Measurements from ENCODE around the gene PDE8B. TPM values are rescaled to one million over a fixed set of nuclear protein-coding genes. Genes with fewer than 3 reads are reported as not detected.

The PDE8B gene
- total RNA-seq, 1 donor from 2014 or later: 7.8 TPM

- H3K4me1 Mint-ChIP-seq (ENCODE audit: unreplicated experiment): no peaks in the 10 kb centered on the region
- no peaks in the 10 kb centered on the region for H3K36me3 Mint-ChIP-seq (ENCODE audit: low read depth, unreplicated experiment)
- H3K4me3 Mint-ChIP-seq (ENCODE audit: unreplicated experiment): no peak overlapping the region
- H3K27me3 Mint-ChIP-seq (ENCODE audit: unreplicated experiment): peaks cover 4% of the 10 kb centered on the region
- no peak overlapping the region for H3K27ac Mint-ChIP-seq (ENCODE audit: unreplicated experiment)
- no peak for DNase-seq (ENCODE audit: low spot score)
- no peak for TF ChIP-seq CTCF (IDR thresholded peaks at IDR 0.05; ENCODE audit: unreplicated experiment)
- H3K9me3 Mint-ChIP-seq (ENCODE audit: unreplicated experiment): no peaks in the 10 kb centered on the region
Observed at GRCh38 chr5:77356740-77357139, 146.3 kb downstream of the PDE8B start.

GRCh38 chr5:77358255-77359205 is 148.1 kb downstream of the PDE8B start:
- no peaks in the 10 kb centered on the region for H3K4me1 Mint-ChIP-seq (ENCODE audit: unreplicated experiment)
- peaks cover 4% of the 10 kb centered on the region for H3K27me3 Mint-ChIP-seq (ENCODE audit: unreplicated experiment)

GRCh38 chr5:77359231-77359630 is 148.8 kb downstream of the PDE8B start:
- Mint-ChIP-seq H3K4me1 (ENCODE audit: unreplicated experiment) (no peaks in the 10 kb centered on the region), H3K27me3 (ENCODE audit: unreplicated experiment) (peaks cover 4% of the 10 kb centered on the region), H3K36me3 (ENCODE audit: low read depth, unreplicated experiment) (no peaks in the 10 kb centered on the region), H3K27ac (ENCODE audit: unreplicated experiment) (no peak overlapping the region), H3K4me3 (ENCODE audit: unreplicated experiment) (no peak overlapping the region), H3K9me3 (ENCODE audit: unreplicated experiment) (no peaks in the 10 kb centered on the region)
- no peak for TF ChIP-seq CTCF (IDR thresholded peaks at IDR 0.05; ENCODE audit: unreplicated experiment)
- no peak for DNase-seq (ENCODE audit: low spot score)

More at GRCh38 chr5:77358255-77359205, 148.1 kb downstream of the PDE8B start:
- H3K36me3 Mint-ChIP-seq (ENCODE audit: low read depth, unreplicated experiment): no peaks in the 10 kb centered on the region
- no peaks in the 10 kb centered on the region for H3K9me3 Mint-ChIP-seq (ENCODE audit: unreplicated experiment)
- no peak for TF ChIP-seq CTCF (IDR thresholded peaks at IDR 0.05; ENCODE audit: unreplicated experiment)
- no peak overlapping the region for H3K4me3 Mint-ChIP-seq (ENCODE audit: unreplicated experiment)
- no peak for DNase-seq (ENCODE audit: low spot score)
- no peak overlapping the region for H3K27ac Mint-ChIP-seq (ENCODE audit: unreplicated experiment)

- no peak for DNase-seq (ENCODE audit: low spot score)
- peaks cover 4% of the 10 kb centered on the region for H3K27me3 Mint-ChIP-seq (ENCODE audit: unreplicated experiment)
- H3K36me3 Mint-ChIP-seq (ENCODE audit: low read depth, unreplicated experiment): no peaks in the 10 kb centered on the region
- H3K4me1 Mint-ChIP-seq (ENCODE audit: unreplicated experiment): no peaks in the 10 kb centered on the region
- H3K4me3 Mint-ChIP-seq (ENCODE audit: unreplicated experiment): no peak overlapping the region
- no peak overlapping the region for H3K27ac Mint-ChIP-seq (ENCODE audit: unreplicated experiment)
- no peaks in the 10 kb centered on the region for H3K9me3 Mint-ChIP-seq (ENCODE audit: unreplicated experiment)
- TF ChIP-seq CTCF (IDR thresholded peaks at IDR 0.05; ENCODE audit: unreplicated experiment): no peak
Observed at GRCh38 chr5:77360381-77360780, 149.9 kb downstream of the PDE8B start.

GRCh38 chr5:77360973-77361372 is 150.5 kb downstream of the PDE8B start:
- Mint-ChIP-seq H3K27me3 (ENCODE audit: unreplicated experiment) (peaks cover 4% of the 10 kb centered on the region), H3K36me3 (ENCODE audit: low read depth, unreplicated experiment) (no peaks in the 10 kb centered on the region), H3K4me1 (ENCODE audit: unreplicated experiment) (no peaks in the 10 kb centered on the region), H3K27ac (ENCODE audit: unreplicated experiment) (no peak overlapping the region), H3K4me3 (ENCODE audit: unreplicated experiment) (no peak overlapping the region), H3K9me3 (ENCODE audit: unreplicated experiment) (no peaks in the 10 kb centered on the region)
- TF ChIP-seq CTCF (IDR thresholded peaks at IDR 0.05; ENCODE audit: unreplicated experiment): no peak
- DNase-seq (ENCODE audit: low spot score): no peak

All from endothelial cell (in vitro differentiated cells).